ENCODE results near the gene BBX. TPM values are rescaled to one million over a fixed set of nuclear protein-coding genes. Genes with fewer than 3 reads are reported as not detected.
A peak's percentile ranks its signal among the peaks of the same experiment; 100 is the strongest.

BBX gene
- total RNA-seq, 4 donors from 2014 or later: 26.5 to 45.8 (median 28.0) TPM

DNA sequence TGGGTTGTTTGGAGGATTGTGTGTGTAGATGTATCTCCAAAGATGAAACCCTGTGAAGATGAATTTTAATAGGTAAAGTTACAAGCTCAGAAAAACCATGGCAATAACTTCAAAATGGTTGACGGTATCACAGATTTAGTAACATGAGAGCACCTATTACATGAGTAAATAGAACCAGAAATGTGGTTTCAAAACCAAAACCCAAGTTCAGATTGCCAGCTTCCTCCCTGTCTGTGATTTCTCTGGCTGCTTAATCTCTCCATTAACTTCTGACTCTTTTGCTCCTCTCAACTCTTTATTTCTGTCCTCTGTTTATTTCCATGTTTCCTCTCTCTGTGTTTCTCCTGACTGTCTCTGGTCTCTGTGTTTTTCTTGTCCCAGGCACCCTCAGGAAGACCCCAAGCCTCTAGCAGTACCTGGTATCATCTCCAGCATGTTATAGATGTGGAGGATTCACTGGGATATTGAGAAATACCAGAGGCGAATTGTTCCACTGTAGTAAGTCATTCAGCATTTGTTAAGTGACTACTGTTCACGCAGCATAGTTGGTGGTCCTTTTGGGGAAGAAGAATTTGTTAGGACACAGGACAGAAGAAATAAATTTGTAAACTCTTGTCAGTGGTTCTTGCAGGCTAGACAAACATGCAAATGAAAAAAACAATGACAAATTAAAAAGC, 138.8 kb downstream of the BBX start:
- no peak for DNase-seq (ENCODE audit: low spot score in 2 of 2)
- intact Hi-C loops (cut with DNase I; ENCODE audit: low total_unique reads): no loop called here
- WGBS, 2 donors: 59 to 60% methylated on average over 3 of the region's 3 CpGs
- no peak overlapping the region for H3K4me3 ChIP-seq (ENCODE audit: low read depth, poor library complexity, severe bottlenecking)
- TF ChIP-seq CTCF (IDR thresholded peaks at IDR 0.05) (no peak), POLR2A (IDR thresholded peaks at IDR 0.05) (no peak)

- H3K4me3 ChIP-seq (ENCODE audit: low read depth, poor library complexity, severe bottlenecking): no peak overlapping the region
- peak in 1 of 2 donors; percentile 47 for DNase-seq (ENCODE audit: low spot score in 2 of 2)
- intact Hi-C loops (cut with DNase I; ENCODE audit: low total_unique reads): no loop called here
- 41 to 46% methylated on average over 4 of the region's 4 CpGs for WGBS, 2 donors
- TF ChIP-seq CTCF (IDR thresholded peaks at IDR 0.05) (no peak), POLR2A (IDR thresholded peaks at IDR 0.05) (no peak)
Observed at GRCh38 chr3:107662124-107662507, 139.4 kb downstream of the BBX start.

DNA sequence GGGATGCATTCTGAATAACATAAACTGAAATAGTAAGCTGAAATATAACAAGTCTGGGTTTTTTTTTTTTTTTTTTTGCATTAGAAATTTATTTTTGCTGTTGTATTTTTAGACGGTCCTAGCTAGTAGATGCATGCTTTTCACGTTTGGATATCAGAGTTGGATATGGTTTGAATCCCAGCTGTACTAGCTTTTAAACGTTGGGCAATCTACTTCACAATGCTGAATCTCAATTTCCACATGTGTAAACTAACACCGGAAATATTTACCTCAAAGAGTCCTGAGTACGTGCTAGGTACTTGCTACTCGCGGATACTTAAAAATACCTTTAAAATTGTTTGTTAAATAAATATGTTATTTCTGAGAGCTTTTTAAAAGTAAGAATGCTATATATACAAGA, 139.8 kb downstream of the BBX start:
- intact Hi-C loops (cut with DNase I; ENCODE audit: low total_unique reads): no loop called here
- no peak overlapping the region for H3K4me3 ChIP-seq (ENCODE audit: low read depth, poor library complexity, severe bottlenecking)
- no peak for TF ChIP-seq CTCF (IDR thresholded peaks at IDR 0.05)
- TF ChIP-seq POLR2A (IDR thresholded peaks at IDR 0.05): no peak
- DNase-seq (ENCODE audit: low spot score in 2 of 2): no peak
- WGBS, 2 donors: 61 to 74% methylated on average over 7 of the region's 7 CpGs

DNA sequence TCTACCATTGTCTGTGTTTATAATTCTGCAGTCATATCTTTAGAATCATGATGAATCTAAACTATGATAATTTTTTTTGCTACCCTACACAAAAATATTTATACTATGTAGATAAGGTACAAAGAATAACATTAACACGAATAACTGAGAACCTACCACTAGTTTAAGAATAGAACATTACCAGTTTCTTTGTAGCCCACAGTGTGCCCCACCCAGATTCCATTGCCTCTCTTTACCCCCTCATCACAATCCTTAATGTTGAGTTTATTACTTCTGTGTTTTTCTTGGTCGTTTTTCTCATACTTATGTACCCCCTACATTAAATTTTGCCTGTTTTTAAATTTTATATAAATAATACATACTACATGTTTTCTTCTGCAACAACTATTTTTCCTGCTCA, 140.5 kb downstream of the BBX start:
- TF ChIP-seq POLR2A (IDR thresholded peaks at IDR 0.05) (no peak), CTCF (IDR thresholded peaks at IDR 0.05) (no peak)
- no peak overlapping the region for H3K4me3 ChIP-seq (ENCODE audit: low read depth, poor library complexity, severe bottlenecking)
- no peak for DNase-seq (ENCODE audit: low spot score in 2 of 2)
- WGBS, 2 donors: 27 to 46% methylated on average over 2 of the region's 2 CpGs
- intact Hi-C loops (cut with DNase I; ENCODE audit: low total_unique reads): no loop called here

DNA sequence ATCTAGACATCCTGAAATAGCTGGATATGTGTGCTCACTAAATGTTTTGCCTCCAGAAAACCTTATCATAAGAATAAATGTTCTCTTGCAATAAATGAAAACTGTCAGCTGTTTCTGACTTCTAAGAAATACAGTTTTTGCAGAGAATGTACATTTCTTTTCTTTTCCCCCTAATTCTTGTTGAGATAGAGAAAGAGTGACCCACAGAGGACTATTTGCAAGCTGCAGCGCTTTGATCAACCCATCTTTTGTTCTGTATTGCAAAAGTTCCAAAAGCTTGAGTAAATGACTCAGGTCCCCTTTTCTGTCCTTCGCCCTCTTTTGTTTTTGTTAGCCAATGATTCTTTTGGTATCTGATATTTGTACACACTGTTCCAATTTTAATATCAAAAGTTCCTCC, 141.9 kb downstream of the BBX start:
- TF ChIP-seq CTCF (IDR thresholded peaks at IDR 0.05): no peak
- TF ChIP-seq POLR2A (IDR thresholded peaks at IDR 0.05): no peak
- no peak overlapping the region for H3K4me3 ChIP-seq (ENCODE audit: low read depth, poor library complexity, severe bottlenecking)
- WGBS, 2 donors: 91 to 95% methylated on average over 2 of the region's 2 CpGs
- intact Hi-C loops (cut with DNase I; ENCODE audit: low total_unique reads): no loop called here
- DNase-seq (ENCODE audit: low spot score in 2 of 2): no peak

- no peak overlapping the region for H3K4me3 ChIP-seq (ENCODE audit: low read depth, poor library complexity, severe bottlenecking)
- TF ChIP-seq CTCF (IDR thresholded peaks at IDR 0.05) (no peak), POLR2A (IDR thresholded peaks at IDR 0.05) (no peak)
- 93% methylated on average over 4 of the region's 4 CpGs for WGBS, 2 donors
- DNase-seq (ENCODE audit: low spot score in 2 of 2): no peak
- intact Hi-C loops (cut with DNase I; ENCODE audit: low total_unique reads): no loop called here
Observed at GRCh38 chr3:107665351-107665750, 142.6 kb downstream of the BBX start.

Data from lower leg skin (tissue), 4 donors.